ENCODE results near the gene LYRM4.

LYRM4 gene

GRCh38 chr6:5179917-5180316 lies 80.8 kb downstream of the LYRM4 start:
- in situ Hi-C loops (cut with MboI; ENCODE audit: low sequenced_read_pairs), result no loop called here

DNA sequence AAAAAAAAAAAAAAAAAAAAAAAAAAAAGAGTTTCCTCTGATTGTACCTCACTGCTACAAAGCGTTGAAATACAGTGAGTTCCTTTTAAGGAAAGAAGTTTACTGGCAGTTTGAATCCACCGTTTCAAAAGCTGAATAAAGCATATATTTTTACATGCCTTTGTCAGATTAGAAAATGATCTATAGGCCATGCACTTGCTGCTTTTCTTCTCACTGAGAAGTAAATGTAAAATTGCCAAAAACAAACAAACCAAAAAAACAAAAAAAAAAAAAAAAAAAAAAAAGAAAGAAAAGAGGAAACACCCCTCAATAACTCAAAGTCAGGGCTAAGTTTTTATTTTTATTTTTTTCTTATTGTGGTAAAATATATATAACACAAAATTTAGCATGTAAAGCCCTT lies 81.9 kb downstream of the LYRM4 start:
- in situ Hi-C loops (cut with MboI; ENCODE audit: low sequenced_read_pairs), result no loop called here

- in situ Hi-C loops (cut with MboI; ENCODE audit: low sequenced_read_pairs), result no loop called here
These were observed 85.1 kb downstream of the LYRM4 start for GRCh38 chr6:5175635-5176034.

DNA sequence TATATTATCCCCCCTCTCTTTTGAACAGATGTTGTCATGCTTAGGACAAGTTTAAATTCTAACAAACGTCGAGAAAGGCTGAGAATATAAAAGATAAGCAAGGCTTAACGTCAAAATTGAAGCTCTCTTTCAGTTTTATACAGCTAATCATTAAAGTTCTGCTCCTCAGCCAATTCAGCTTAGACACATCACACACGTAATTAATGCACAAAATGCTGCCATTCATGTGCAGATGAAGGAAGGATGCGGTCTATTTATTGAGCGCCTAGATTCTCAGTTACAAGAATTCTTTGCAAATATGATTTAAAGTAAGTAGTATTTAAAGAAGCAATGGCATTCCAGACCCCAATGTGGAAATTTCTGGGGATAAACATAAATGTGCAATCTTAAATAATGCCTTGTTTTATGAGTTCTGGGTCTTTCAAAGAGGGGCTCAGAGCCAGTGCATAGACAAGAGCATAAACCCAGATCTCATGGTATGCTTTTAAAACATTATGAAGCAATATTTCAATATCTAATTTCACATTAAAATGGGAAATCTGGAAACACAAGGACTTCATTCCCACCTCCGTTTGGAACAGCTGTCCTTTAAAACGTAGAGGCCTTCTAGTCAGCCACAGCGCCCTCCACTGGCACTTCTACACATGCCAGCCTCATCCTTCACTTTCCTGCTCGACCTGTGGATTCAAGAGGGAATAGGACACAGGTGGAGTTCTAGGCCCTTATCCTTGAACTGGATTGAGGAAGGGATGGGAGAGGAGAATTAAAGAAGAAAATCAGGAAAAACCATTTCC lies 85.8 kb downstream of the LYRM4 start:
- in situ Hi-C loops (cut with MboI; ENCODE audit: low sequenced_read_pairs), result no loop called here

GRCh38 chr6:5174244-5174643 lies 86.5 kb downstream of the LYRM4 start:
- in situ Hi-C loops (cut with MboI; ENCODE audit: low sequenced_read_pairs), result no loop called here

DNA sequence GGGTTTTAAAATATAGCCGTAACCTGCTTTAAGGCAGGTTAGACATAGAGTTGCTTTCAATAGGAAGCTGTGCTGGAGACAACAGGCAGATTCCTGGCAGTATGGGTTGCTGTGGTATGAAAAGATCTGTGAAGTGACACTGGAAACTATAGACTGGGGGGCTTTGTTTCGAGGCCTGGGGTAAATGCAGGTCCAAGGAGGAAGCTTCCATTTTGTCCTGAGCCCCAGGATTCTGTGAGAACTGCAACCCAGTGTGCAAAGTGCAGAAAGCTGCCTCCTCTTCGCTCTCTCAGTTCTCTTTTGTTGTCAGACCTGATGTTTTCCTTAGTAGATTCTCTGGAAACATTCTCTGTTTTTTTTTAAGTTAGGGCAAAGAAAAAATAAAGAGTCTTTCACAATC lies 86.9 kb downstream of the LYRM4 start:
- in situ Hi-C loops (cut with MboI; ENCODE audit: low sequenced_read_pairs), result no loop called here

DNA sequence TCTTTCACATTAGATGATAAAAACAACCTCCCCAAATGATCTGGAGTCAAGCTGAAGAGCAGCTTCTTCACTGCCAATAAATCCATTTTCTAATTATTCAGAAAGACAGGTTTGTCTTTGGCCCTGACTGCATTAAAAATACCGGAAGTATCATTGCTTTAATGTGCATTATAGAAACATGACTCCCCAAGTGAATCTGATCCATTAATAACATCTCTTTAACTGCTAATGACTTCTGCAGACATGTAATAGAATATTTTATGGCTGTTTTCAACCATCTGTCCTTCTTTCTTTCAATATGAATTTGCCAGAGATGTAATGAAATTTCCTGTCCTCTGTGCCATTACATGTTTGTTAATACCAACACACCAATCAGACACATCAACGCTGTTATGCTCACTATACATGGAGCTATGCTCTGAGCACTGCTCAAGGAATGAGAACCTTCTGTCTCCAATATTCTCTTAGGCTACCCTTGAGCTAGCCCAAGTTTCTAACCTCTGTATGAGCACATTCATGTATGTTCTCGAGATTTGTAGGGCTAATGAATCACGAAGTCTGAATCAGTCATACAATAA lies 87.8 kb downstream of the LYRM4 start:
- in situ Hi-C loops (cut with MboI; ENCODE audit: low sequenced_read_pairs), result no loop called here

DNA sequence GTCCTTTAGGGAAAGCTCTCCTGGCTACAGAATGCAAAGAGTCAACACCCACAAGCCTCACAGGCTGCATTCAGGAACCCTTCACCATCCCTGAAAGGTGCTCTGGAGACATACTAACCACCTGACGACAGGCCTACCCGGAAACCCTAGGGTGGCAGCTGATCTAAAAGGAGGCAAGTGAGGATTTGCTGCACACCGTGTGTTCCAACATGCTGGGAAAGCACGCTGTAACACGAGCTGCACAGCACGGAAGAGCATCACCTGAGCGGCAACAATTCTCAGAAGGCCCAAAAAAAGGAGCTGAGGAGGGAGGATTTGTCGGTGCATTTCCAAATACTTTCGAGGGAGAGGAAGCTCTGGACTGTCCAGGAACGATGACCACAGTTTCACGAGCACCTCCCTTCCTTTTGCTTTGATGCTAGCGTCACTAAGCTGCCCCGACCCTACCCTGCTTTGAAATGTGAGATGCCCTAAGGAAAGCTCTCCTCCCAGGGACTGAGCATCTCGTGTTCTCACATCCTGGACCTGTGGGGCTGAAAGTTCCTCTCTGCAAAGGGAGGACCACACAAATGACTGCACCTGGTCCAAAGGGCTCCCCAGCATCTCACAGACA lies 88.6 kb downstream of the LYRM4 start:
- in situ Hi-C loops (cut with MboI; ENCODE audit: low sequenced_read_pairs), result no loop called here

- in situ Hi-C loops (cut with MboI; ENCODE audit: low sequenced_read_pairs), result no loop called here
These were observed 93.2 kb downstream of the LYRM4 start for GRCh38 chr6:5167501-5167900.

- in situ Hi-C loops (cut with MboI; ENCODE audit: low sequenced_read_pairs), result no loop called here
These were observed 96.7 kb downstream of the LYRM4 start for GRCh38 chr6:5164092-5164491.

GRCh38 chr6:5163247-5163646 lies 97.5 kb downstream of the LYRM4 start:
- in situ Hi-C loops (cut with MboI; ENCODE audit: low sequenced_read_pairs), result no loop called here

GRCh38 chr6:5162355-5162754 lies 98.4 kb downstream of the LYRM4 start:
- in situ Hi-C loops (cut with MboI; ENCODE audit: low sequenced_read_pairs), result no loop called here

DNA sequence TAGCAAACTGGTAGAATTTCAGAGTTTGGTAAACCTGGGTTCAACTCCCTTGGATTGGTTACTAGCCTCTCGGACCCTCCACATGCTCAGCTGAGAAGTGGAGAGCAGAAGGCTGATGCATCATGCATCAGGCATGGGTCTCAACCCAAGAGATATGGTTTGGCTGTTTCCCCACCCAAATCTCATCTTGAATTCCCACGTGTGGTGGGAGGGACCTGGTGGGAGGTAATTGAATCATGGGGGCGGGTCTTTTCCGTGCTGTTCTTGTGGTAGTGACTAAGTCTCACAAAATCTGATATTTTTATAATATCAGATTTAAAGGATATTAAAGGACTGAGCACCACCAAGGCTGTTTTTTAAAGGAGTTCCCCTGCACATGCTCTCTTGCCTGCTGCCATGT lies 100.5 kb downstream of the LYRM4 start:
- in situ Hi-C loops (cut with MboI; ENCODE audit: low sequenced_read_pairs), result no loop called here

- in situ Hi-C loops (cut with MboI; ENCODE audit: low sequenced_read_pairs), result no loop called here
These were observed 101.6 kb downstream of the LYRM4 start for GRCh38 chr6:5159162-5159561.

DNA sequence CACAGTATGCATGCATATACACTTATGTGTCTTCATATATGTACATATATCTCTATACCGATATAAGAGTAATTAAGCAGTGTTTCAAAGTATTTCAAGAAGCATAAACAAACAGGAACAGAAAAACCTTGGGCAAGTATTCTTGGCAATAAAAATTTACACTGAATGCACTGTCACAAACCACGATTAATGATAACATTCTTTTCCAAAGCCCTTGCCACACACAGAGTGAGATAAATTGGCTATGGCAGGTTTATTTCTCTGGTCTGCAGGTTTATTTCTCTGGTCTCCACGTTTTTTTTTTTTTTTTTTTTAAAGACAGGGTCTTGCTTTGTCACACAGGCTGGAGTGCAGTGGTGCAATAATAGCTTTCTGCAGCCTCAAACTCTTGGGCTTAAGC lies 102.6 kb downstream of the LYRM4 start:
- in situ Hi-C loops (cut with MboI; ENCODE audit: low sequenced_read_pairs), result no loop called here

DNA sequence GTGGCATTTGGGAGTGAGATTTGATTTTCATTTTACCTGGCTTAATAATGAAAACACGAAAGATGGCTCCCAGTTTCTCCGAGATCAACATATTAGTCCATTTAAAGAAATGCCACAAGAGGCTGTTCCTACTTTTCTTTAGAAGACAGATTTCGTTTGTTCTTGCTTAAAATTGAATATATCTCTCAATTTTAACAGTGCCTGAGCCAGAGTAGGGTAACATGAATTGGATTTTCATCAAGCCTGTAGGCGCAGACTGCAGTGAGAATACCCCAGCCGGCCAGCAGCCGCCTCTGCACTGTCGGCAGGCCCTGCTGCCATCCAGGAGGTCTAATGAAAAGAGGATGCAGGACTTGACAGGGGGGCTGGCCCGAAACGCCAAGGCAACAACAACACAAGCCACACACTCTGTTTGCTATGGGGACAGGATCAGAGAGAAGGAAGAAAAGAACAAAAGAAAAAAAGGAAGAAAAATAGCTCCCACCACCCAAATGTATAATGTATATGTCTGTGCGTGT lies 103.1 kb downstream of the LYRM4 start:
- in situ Hi-C loops (cut with MboI; ENCODE audit: low sequenced_read_pairs), result no loop called here

GRCh38 chr6:5156627-5157026 lies 104.1 kb downstream of the LYRM4 start:
- in situ Hi-C loops (cut with MboI; ENCODE audit: low sequenced_read_pairs), result no loop called here

DNA sequence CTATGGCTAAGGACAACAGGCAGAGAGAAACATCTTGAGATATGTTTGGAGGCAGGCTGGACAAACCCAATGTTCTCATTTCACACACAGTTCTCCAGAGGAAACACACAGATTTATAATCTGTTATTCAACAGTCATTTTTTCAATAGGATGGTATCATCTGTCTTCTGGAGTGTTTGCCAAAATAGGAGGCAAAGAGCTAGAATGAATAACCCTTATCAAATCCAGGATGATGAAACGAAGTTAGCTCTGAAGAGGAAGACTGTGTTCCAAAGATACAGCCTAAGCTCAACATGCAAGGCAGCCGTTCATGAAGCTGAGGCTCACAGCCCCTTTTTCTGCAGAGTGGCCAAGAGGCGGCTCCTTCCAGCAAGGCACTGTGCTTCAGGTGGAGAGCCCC lies 104.8 kb downstream of the LYRM4 start:
- in situ Hi-C loops (cut with MboI; ENCODE audit: low sequenced_read_pairs), result no loop called here

- in situ Hi-C loops (cut with MboI; ENCODE audit: low sequenced_read_pairs), result no loop called here
These were observed 107.6 kb downstream of the LYRM4 start for GRCh38 chr6:5153186-5153585.

GRCh38 chr6:5152460-5152859 lies 108.3 kb downstream of the LYRM4 start:
- in situ Hi-C loops (cut with MboI; ENCODE audit: low sequenced_read_pairs), result no loop called here

GRCh38 chr6:5151955-5152401 lies 108.8 kb downstream of the LYRM4 start:
- in situ Hi-C loops (cut with MboI; ENCODE audit: low sequenced_read_pairs), result no loop called here

GRCh38 chr6:5151360-5151954 lies 109.3 kb downstream of the LYRM4 start:
- in situ Hi-C loops (cut with MboI; ENCODE audit: low sequenced_read_pairs), result no loop called here
